Esophagus muscularis mucosa (tissue), 4 donors: ENCODE results near the gene PPIP5K2.

Experiments
- CTCF ChIP-seq, 3 experiments: fragments of 200-600 bp in 2 of 3; fragments of 450-650 bp in 1 of 3; sonication (generic) in 2 of 3; IDR thresholded peaks; one replicate each; pipeline ENCODE4 v1.5.1; 2017 to 2019; ENCODE audit warnings: antibody characterized with exemption in 3 of 3, mild to moderate bottlenecking in 2 of 3, moderate library complexity in 1 of 3
- EP300 ChIP-seq: sonication (generic); formaldehyde crosslinking; IDR thresholded peaks from one replicate; pipeline ENCODE4 v1.6.1; 2017; ENCODE audit warnings: antibody characterized with exemption
- POLR2A ChIP-seq: fragments of 450-650 bp; IDR thresholded peaks from one replicate; pipeline ENCODE4 v1.6.1; 2017; ENCODE audit warnings: antibody characterized with exemption, moderate library complexity, mild to moderate bottlenecking, low read depth
- POLR2AphosphoS5 ChIP-seq, 2 donors: sonication (generic); formaldehyde crosslinking; IDR thresholded peaks; one replicate each; pipeline ENCODE4 v1.6.1; 2017; ENCODE audit warnings: antibody characterized with exemption in 2 of 2

- TF ChIP-seq CTCF (IDR thresholded peaks at IDR 0.05) (no peak), POLR2A (no peak), EP300 (no peak), POLR2AphosphoS5 (IDR thresholded peaks at IDR 0.05) (no peak)
Observed at GRCh38 chr5:103207011-103207410, 86.9 kb downstream of the PPIP5K2 start.
